ENCODE data around the gene ST6GALNAC5. TPM values are rescaled to one million over a fixed set of nuclear protein-coding genes. Genes with fewer than 3 reads are reported as not detected.

The ST6GALNAC5 gene
- total and polyA plus RNA-seq, 10 of the 15 experiments (the other 5 are each of a cell fraction or from before 2014, with no cell fraction given) = under 0.01 to 1.8 (median 0.07) TPM; not detected in 6

- Histone ChIP-seq H3K27ac (ENCODE audit: control insufficient read depth, insufficient read depth) (no peak overlapping the region), H3K4me1 (ENCODE audit: control insufficient read depth, insufficient read depth, low read length) (no peaks in the 10 kb centered on the region), H3K9ac (ENCODE audit: control insufficient read depth, insufficient read depth, low read length) (no peak overlapping the region), H3K36me3 (ENCODE audit: control insufficient read depth in 2 of 2, insufficient read depth in 2 of 2, low read length in 1 of 2) (no peaks in the 10 kb centered on the region), H3K79me2 (ENCODE audit: control insufficient read depth, insufficient read depth, low read length) (no peaks in the 10 kb centered on the region), H3K27me3 (replicated peaks in 1 of 2; ENCODE audit: control insufficient read depth in 2 of 2, insufficient read depth in 2 of 2, low read length in 1 of 2) (0 out of 4 replicates have a peak, but pooled peaks cover 0 to 1% of the 10 kb centered on the region in 2 experiments), H4K20me1 (ENCODE audit: control insufficient read depth, insufficient read depth) (no peaks in the 10 kb centered on the region), H2AFZ (ENCODE audit: control insufficient read depth, low read depth, low read length) (no peak overlapping the region), H3K4me3 (no peak overlapping the region), H3K4me2 (ENCODE audit: control insufficient read depth, insufficient read depth) (no peak overlapping the region), H3K9me3 (replicated peaks; ENCODE audit: control insufficient read depth, insufficient read depth, low read length) (no peaks in the 10 kb centered on the region)
- 0% methylated on average over 2 of the region's 2 CpGs for WGBS (ENCODE audit: insufficient coverage, insufficient replicate concordance, low lambda C conversion rate, missing lambda C conversion rate)
- no peak for TF ChIP-seq KAT2A (conservative IDR thresholded peaks at IDR 0.05; ENCODE audit: control insufficient read depth, low read depth, low read length)
- TF ChIP-seq YY1 (IDR thresholded peaks at IDR 0.05; ENCODE audit: low read depth, low read length) = no peak
- TF ChIP-seq EP300 (IDR thresholded peaks at IDR 0.05; ENCODE audit: borderline replicate concordance in 1 of 2, control insufficient read depth in 1 of 2, low read depth in 2 of 2, low read length in 2 of 2) = no peak
- TF ChIP-seq, protein P1, sequence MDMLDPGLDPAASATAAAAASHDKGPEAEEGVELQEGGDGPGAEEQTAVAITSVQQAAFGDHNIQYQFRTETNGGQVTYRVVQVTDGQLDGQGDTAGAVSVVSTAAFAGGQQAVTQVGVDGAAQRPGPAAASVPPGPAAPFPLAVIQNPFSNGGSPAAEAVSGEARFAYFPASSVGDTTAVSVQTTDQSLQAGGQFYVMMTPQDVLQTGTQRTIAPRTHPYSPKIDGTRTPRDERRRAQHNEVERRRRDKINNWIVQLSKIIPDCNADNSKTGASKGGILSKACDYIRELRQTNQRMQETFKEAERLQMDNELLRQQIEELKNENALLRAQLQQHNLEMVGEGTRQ (IDR thresholded peaks at IDR 0.05; ENCODE audit: borderline replicate concordance, low read depth, low read length) = no peak
- no peak for TF ChIP-seq NFYB (IDR thresholded peaks at IDR 0.05; ENCODE audit: insufficient read depth, low read depth, low read length)
- no peak for TF ChIP-seq KDM1A (IDR thresholded peaks at IDR 0.05; ENCODE audit: borderline replicate concordance)
- no peak for TF ChIP-seq ZNF207 (IDR thresholded peaks at IDR 0.05; ENCODE audit: borderline replicate concordance)
- no peak for TF ChIP-seq RBBP5 (conservative IDR thresholded peaks at IDR 0.05)
- TF ChIP-seq NFIC (IDR thresholded peaks at IDR 0.05; ENCODE audit: low read depth, low read length) = no peak
- TF ChIP-seq, protein P2, sequence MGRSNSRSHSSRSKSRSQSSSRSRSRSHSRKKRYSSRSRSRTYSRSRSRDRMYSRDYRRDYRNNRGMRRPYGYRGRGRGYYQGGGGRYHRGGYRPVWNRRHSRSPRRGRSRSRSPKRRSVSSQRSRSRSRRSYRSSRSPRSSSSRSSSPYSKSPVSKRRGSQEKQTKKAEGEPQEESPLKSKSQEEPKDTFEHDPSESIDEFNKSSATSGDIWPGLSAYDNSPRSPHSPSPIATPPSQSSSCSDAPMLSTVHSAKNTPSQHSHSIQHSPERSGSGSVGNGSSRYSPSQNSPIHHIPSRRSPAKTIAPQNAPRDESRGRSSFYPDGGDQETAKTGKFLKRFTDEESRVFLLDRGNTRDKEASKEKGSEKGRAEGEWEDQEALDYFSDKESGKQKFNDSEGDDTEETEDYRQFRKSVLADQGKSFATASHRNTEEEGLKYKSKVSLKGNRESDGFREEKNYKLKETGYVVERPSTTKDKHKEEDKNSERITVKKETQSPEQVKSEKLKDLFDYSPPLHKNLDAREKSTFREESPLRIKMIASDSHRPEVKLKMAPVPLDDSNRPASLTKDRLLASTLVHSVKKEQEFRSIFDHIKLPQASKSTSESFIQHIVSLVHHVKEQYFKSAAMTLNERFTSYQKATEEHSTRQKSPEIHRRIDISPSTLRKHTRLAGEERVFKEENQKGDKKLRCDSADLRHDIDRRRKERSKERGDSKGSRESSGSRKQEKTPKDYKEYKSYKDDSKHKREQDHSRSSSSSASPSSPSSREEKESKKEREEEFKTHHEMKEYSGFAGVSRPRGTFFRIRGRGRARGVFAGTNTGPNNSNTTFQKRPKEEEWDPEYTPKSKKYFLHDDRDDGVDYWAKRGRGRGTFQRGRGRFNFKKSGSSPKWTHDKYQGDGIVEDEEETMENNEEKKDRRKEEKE (IDR thresholded peaks at IDR 0.05) = no peak
- TF ChIP-seq HDGF (IDR thresholded peaks at IDR 0.05) = no peak
- CTCF ChIA-PET = interaction anchor here (1.4 to 6.5 kb wide), 4 partner anchors 11 to 79 kb away, joined by 5 to 47 read pairs (median 27); no protein-coding TSS in a partner anchor
- RAD21 ChIA-PET (ENCODE audit: unreplicated experiment) = interaction anchor here (1.1 to 7.3 kb wide), 2 partner anchors 8 to 14 kb away, joined by 3 to 117 read pairs; no protein-coding TSS in a partner anchor
- BruUV-seq (replicated peaks) = no TSS peak
- FAIRE-seq (no peak), ATAC-seq (no peak), DNase-seq (ENCODE audit: low read depth, low spot score) (no peak)
- intact Hi-C loops (cut with micrococcal nuclease; ENCODE audit: unreplicated experiment) (no loop called here), in situ Hi-C loops (cut with MboI) (no loop called here)
- POLR2A ChIA-PET = interaction anchor here (0.8 to 6.3 kb wide), 2 partner anchors 9 to 12 kb away, joined by 3 to 54 read pairs; no protein-coding TSS in a partner anchor
- SMC1A ChIA-PET (ENCODE audit: uncharacterized antibody, unreplicated experiment) = interaction anchor here (0.8 to 11.0 kb wide), 9 partner anchors 11 to 131 kb away, joined by 3 to 215 read pairs (median 3); no protein-coding TSS in a partner anchor
Measured at GRCh38 chr1:76951153-76951552, 83.9 kb downstream of the ST6GALNAC5 start.
